Psoas muscle (tissue), 8 donors: ENCODE data around the gene ANAPC10. TPM values are rescaled to one million over a fixed set of nuclear protein-coding genes. Genes with fewer than 3 reads are reported as not detected.
"Not testable (repeated sequence)": the region's sequence is repeated elsewhere in the genome, so short reads cannot be mapped to it uniquely, and the experiment has no call there.

Experiments used
- ATAC-seq, 4 donors: fragments of 200-7000 bp; cut with Tn5 transposase; one replicate each; pipeline ENCODE4 v1.9.1; 2020; ENCODE audit warnings: moderate library complexity in 3 of 4, mild to moderate bottlenecking in 2 of 4
- DNase-seq, 2 donors: peaks; one replicate each; pipeline ENCODE4 v3.0.0-alpha.2; 2020
- H3K27ac ChIP-seq: fragments of 200-600 bp; one replicate; pipeline ENCODE4 v1.8.0; 2022
- H3K27me3 ChIP-seq, 3 donors: fragments of 200-600 bp in 1 of 3; one replicate each; pipeline versions ENCODE4 v1.6.1 to v1.8.0; 2013 to 2022; ENCODE audit warnings: low read length in 2 of 3, mild to moderate bottlenecking in 2 of 3, moderate library complexity in 1 of 3; ENCODE audit not compliant: insufficient read depth in 3 of 3
- H3K36me3 ChIP-seq, 2 donors: fragments of 200-600 bp in 1 of 2; one replicate each; pipeline versions ENCODE4 v1.6.1 to v1.8.0; 2013 to 2022; ENCODE audit warnings: low read depth in 1 of 2, mild to moderate bottlenecking in 1 of 2, moderate library complexity in 1 of 2; ENCODE audit not compliant: insufficient read depth in 1 of 2
- H3K4me1 ChIP-seq: fragments of 200-600 bp; one replicate; pipeline ENCODE4 v1.8.0; 2022
- H3K4me3 ChIP-seq: fragments of 200-600 bp; one replicate; pipeline ENCODE4 v1.8.0; 2022; ENCODE audit warnings: mild to moderate bottlenecking
- H3K9me3 ChIP-seq: fragments of 200-600 bp; one replicate; pipeline ENCODE4 v1.8.0; 2022
- WGBS, 3 donors: extraction: QIAGEN DNeasy Blood & Tissue Kit; methylation state at CpG; one replicate each; pipeline versions ENCODE4 v1.1.6 to v1.1.7; 2013; 5-methylcytosine and 5-hydroxymethylcytosine counted together
- intact Hi-C, 2 donors: fragments of 100-400 bp; cut with DNase I; formaldehyde crosslinking; loops; one replicate each; pipeline versions ENCODE4 v1.11.0 to v1.14.2; 2022
- long read RNA-seq, 2 donors: library from polyadenylated mRNA; unstranded; transcript quantifications; one replicate each; pipeline ENCODE4 v2.0.0, GENCODE V29; 2021
- polyA plus RNA-seq, 3 donors: library from polyadenylated mRNA; stranded (reverse); fragments of 200-250 nt; gene quantifications; one replicate each; pipeline ENCODE4 v1.2.3, GENCODE V29; 2013
- total RNA-seq, 4 donors: library from RNA; stranded (reverse); fragmentation: NEBNext Ultra II Directional in 2 of 4; extraction: Animal tissue kit (Norgen Biotek cat#: 25700) in 2 of 4; gene quantifications; one replicate each; pipeline versions ENCODE4 v1.2.1 to v1.2.4, GENCODE V29; 2021 to 2023
- TF ChIP-seq, protein P1 (sequence below): fragments of 200-600 bp; IDR thresholded peaks from one replicate; pipeline ENCODE4 v1.8.0; 2022; ENCODE audit warnings: antibody characterized with exemption
- donor health status: healthy with polysubstance abuse.
- donor health status: DM: no; HTN: no; CAD: no; lungs with moderate emphysema.
- donor health status: Bipolar disorder and iron deficiency.
- donor health status: healthy.
- donor health status: DM: yes; HTN: yes; CAD: no.
- donor health status: DM: no; HTN: no; CAD: no.
- donor health status: DM: no; HTN: no; CAD: no.
- donor health status: DM: yes; HTN: yes; CAD: no.

Gene ANAPC10, protein sequence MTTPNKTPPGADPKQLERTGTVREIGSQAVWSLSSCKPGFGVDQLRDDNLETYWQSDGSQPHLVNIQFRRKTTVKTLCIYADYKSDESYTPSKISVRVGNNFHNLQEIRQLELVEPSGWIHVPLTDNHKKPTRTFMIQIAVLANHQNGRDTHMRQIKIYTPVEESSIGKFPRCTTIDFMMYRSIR
- 10 to 100 TPM; 16.5 to 18.0 (median 17.5) TPM for total RNA-seq
- 10 to 100 TPM; 19.0 to 26.8 (median 26.7) TPM for polyA plus RNA-seq
- long read RNA-seq, donor 1, partial matches to known transcripts, result 0 of 10 reads
- long read RNA-seq, donor 1, other reads (novel, unspliced or antisense), result 4 of 10 reads
- long read RNA-seq, donor 2, transcript ANAPC10-209 (5 exons, 1,025 nt), result major isoform, 9 of 26 reads
- long read RNA-seq, donor 2, transcript ANAPC10-201 (5 exons, 868 nt), result minor isoform, 6 of 26 reads
- long read RNA-seq, donor 2, partial matches to known transcripts, result 3 of 26 reads
- long read RNA-seq, donor 2, other reads (novel, unspliced or antisense), result 6 of 26 reads

DNA sequence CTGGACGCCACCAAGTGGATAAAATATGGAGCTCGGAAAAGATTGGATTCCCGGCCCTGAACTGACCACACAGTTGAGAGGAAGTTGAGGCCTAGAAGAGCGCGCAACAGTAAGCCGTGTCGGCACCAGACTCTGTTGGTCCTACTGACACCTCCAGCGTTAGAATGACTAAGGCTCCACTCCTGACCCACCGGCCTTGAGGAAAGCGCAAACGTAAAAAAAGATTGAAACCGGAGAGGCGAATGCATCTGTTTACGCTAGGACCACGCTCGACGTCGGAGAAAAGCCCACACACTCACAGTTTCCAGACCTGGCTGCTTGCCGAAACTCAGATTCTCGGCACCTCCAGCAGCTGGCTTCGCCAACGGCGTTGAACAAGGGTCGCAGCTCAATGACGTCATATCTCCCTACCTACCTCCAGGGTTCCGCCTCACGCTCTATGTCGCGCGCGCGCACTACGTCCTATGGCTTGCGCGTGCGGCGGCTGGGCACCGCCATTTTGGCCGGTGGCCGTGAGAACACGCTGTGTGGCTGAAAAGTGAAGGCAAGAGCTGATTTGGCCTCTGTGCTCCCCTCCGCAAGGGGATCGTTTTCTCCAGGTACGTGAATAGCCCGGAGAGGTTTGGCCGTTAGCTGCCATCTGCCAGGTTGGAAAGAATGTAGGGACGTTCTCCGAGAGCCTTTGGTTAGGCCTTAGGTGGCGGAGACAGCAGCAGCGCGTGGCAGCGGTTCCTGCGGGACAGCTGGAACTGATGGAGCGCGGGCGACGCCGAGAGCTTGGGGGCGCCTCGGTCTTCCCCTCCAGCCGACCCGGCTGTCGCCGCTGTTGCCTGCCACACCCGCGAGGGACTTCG lies at the start of gene ANAPC10, which contains the start of gene ABCE1:
Gene ANAPC10, minus strand, starts transcription at position 376 of the 854 bp plus-strand sequence. CDS start 2,097 bp downstream, outside the sequence.
Gene ABCE1, plus strand, starts transcription at position 491 of the 854 bp plus-strand sequence. CDS start 6,102 bp downstream, outside the sequence.
- TF ChIP-seq, protein P1, sequence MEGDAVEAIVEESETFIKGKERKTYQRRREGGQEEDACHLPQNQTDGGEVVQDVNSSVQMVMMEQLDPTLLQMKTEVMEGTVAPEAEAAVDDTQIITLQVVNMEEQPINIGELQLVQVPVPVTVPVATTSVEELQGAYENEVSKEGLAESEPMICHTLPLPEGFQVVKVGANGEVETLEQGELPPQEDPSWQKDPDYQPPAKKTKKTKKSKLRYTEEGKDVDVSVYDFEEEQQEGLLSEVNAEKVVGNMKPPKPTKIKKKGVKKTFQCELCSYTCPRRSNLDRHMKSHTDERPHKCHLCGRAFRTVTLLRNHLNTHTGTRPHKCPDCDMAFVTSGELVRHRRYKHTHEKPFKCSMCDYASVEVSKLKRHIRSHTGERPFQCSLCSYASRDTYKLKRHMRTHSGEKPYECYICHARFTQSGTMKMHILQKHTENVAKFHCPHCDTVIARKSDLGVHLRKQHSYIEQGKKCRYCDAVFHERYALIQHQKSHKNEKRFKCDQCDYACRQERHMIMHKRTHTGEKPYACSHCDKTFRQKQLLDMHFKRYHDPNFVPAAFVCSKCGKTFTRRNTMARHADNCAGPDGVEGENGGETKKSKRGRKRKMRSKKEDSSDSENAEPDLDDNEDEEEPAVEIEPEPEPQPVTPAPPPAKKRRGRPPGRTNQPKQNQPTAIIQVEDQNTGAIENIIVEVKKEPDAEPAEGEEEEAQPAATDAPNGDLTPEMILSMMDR, result peak; percentile 27
- Histone ChIP-seq H3K27ac (peak within 1 kb of the TSS; percentile 98), H3K9me3 (peaks cover 14% of the 10 kb centered on the region), H3K36me3 (peaks cover 10 to 29% of the 10 kb centered on the region in 2 donors), H3K4me3 (peak within 1 kb of the TSS; percentile 90), H3K4me1 (peaks cover 47% of the 10 kb centered on the region), H3K27me3 (no peaks in the 10 kb centered on the region)
- WGBS, 3 donors, result 0% methylated on average over 63 to 67 of the region's 67 CpGs
- peak; percentile 96 to 97 (median 96) for ATAC-seq
- intact Hi-C loops, result no loop called here
- peak; percentile 96 to 97 for DNase-seq

DNA sequence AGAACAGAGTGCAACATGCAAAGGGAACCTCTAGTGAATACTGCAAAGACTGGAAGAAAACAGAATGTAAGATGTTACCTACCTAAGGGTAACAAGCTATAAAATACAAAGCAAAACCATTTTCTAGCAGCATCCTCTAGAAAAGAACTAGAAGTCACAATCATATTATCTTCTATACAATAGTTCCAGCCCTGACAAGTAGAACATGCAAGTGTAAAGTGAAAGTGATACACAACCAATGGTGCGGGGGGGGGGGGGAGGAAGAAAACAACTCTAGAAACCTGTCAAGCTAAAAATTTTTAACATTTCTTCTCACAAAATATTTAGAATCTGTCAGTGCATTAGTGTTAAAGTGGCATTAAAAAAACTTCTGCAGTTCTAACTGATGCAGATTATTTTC lies 38.2 kb upstream of the ANAPC10 start:
- H3K4me1 ChIP-seq, ATAC-seq, DNase-seq, H3K4me3 ChIP-seq, intact Hi-C loops, H3K9me3 ChIP-seq, H3K27ac ChIP-seq, H3K27me3 ChIP-seq: not testable (repeated sequence)
- WGBS, 3 donors, result 80 to 88% methylated on average over 1 of the region's 1 CpG; no CpG with 5 or more reads in 1 of the 3 donors
- peaks cover 3 to 79% of the 10 kb centered on the region in 2 donors for H3K36me3 ChIP-seq

DNA sequence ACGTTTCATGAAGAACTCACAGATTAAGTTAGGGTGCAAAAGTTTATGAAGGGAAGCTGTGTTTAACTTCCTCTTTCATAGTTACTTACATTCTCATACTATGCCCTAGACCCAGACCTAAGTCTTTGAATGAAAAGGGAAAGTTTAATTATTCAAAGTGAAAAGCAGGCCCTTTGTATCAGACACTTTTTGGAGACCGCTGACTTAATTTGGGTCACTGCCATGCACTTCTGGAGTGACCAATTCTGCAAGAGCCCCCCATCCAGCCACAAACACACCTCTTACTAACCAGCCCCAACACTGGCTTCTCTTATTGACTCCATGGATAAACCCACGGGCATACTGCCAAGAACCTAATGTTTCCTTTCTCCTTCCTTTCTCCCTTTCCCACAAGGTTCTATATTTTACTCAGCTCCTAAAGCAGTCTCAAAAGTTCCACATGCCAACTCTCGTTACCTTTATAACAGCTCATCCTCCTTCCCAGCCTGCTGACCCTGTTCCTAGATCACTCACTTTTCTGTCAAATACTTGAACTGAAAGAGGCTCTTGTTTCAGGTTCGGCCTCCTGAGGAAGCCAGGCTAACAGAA lies 34.6 kb upstream of the ANAPC10 start:
- Histone ChIP-seq H3K27me3 (no peaks in the 10 kb centered on the region), H3K9me3 (no peaks in the 10 kb centered on the region), H3K27ac (no peak overlapping the region), H3K4me3 (no peak overlapping the region), H3K36me3 (peaks cover 0 to 72% of the 10 kb centered on the region in 2 donors), H3K4me1 (no peaks in the 10 kb centered on the region)
- 66 to 76% (median 70%) methylated on average over 5 of the region's 5 CpGs for WGBS, 3 donors
- ATAC-seq (no peak), DNase-seq (no peak)
- intact Hi-C loops, result no loop called here
- TF ChIP-seq, protein P1, result no peak

DNA sequence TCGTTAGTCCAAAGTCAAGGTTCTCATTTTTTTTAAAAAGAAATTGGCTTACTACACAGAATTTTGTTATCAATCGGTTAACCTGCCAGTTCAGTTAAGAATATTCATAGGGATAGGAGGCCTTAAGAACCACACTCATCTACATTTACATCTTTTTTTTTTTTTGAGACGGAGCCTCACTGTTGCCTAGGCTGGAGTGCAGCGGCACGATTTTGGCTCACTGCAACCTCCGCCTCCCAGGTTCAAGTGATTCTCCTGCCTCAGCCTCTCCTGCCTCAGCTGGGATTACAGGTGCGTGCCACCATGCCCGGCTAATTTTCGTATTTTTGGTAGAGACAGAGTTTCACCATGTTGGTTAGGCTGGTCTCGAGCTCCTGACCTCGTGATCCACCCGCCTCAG lies 33.9 kb upstream of the ANAPC10 start:
- no peak for DNase-seq
- ATAC-seq, result no peak
- Histone ChIP-seq H3K9me3 (no peaks in the 10 kb centered on the region), H3K4me1 (no peaks in the 10 kb centered on the region), H3K4me3 (no peak overlapping the region), H3K27me3 (no peaks in the 10 kb centered on the region), H3K36me3 (peaks cover 0 to 72% of the 10 kb centered on the region in 2 donors), H3K27ac (no peak overlapping the region)
- TF ChIP-seq, protein P1, result no peak
- 93 to 95% (median 94%) methylated on average over 12 of the region's 12 CpGs for WGBS, 3 donors
- intact Hi-C loops, result no loop called here
